Measurements from ENCODE around the gene KCTD11. TPM values are rescaled to one million over a fixed set of nuclear protein-coding genes. Genes with fewer than 3 reads are reported as not detected.

KCTD11 gene
- total and polyA plus RNA-seq, 2 of the 13 experiments (the other 11 are each of a cell fraction or from before 2014, with no cell fraction given), result 1.6 to 2.6 TPM

GRCh38 chr17:7329374-7329996 lies 22.5 kb upstream of the KCTD11 start (continued):
- no peak for TF ChIP-seq ZBTB4 (CRISPR knock-in tag; IDR thresholded peaks at IDR 0.05; ENCODE audit: borderline replicate concordance)
- no peak for TF ChIP-seq ZNF768 (CRISPR knock-in tag; IDR thresholded peaks at IDR 0.05)
- peak; percentile 93 for TF ChIP-seq SPEN (CRISPR knock-in tag; IDR thresholded peaks at IDR 0.05; ENCODE audit: low read depth)
- TF ChIP-seq WIZ (CRISPR knock-in tag; IDR thresholded peaks at IDR 0.05), result 0 out of 2 replicates have a peak, but pooled peaks have one; percentile 23
- TF ChIP-seq ZNF136 (CRISPR knock-in tag; IDR thresholded peaks at IDR 0.05; ENCODE audit: low read depth), result no peak
- TF ChIP-seq RBM22 (optimal IDR thresholded peaks at IDR 0.05; ENCODE audit: low read length), result no peak
- TF ChIP-seq PRDM10 (CRISPR knock-in tag; IDR thresholded peaks at IDR 0.05; ENCODE audit: low read depth), result peak; percentile 73; the same call in 1 of the 2 replicates
- TF ChIP-seq ZNF670 (CRISPR knock-in tag; IDR thresholded peaks at IDR 0.05; ENCODE audit: borderline replicate concordance), result no peak
- no peak for TF ChIP-seq TGIF2 (CRISPR knock-in tag; IDR thresholded peaks at IDR 0.05)
- TF ChIP-seq HNRNPL (IDR thresholded peaks at IDR 0.05; ENCODE audit: low read depth, low read length), result no peak
- peak; percentile 84; the same call in 1 of the 2 replicates for TF ChIP-seq ZNF788 (CRISPR knock-in tag; IDR thresholded peaks at IDR 0.05; ENCODE audit: borderline replicate concordance)
- TF ChIP-seq MXD3 (CRISPR knock-in tag; IDR thresholded peaks at IDR 0.05), result no peak; the same call in none of the 2 replicates
- TF ChIP-seq FOXP1 (IDR thresholded peaks at IDR 0.05), result no peak
- no peak for TF ChIP-seq FOXP1 (CRISPR knock-in tag; IDR thresholded peaks at IDR 0.05)
- TF ChIP-seq KLF15 (CRISPR knock-in tag; IDR thresholded peaks at IDR 0.05; ENCODE audit: borderline replicate concordance), result no peak
- no peak for TF ChIP-seq CBX1 (IDR thresholded peaks at IDR 0.05; ENCODE audit: low read depth)
- no peak; the same call in 1 of the 2 replicates for TF ChIP-seq ETV5 (CRISPR knock-in tag; IDR thresholded peaks at IDR 0.05; ENCODE audit: borderline replicate concordance)
- TF ChIP-seq FOXA1 (IDR thresholded peaks at IDR 0.05), result no peak
- TF ChIP-seq FOXA1 (CRISPR knock-in tag; IDR thresholded peaks at IDR 0.05), result no peak; the same call in 1 of the 2 replicates
- TF ChIP-seq AHR (CRISPR knock-in tag; IDR thresholded peaks at IDR 0.05), result no peak
- peak; percentile 5 for TF ChIP-seq MED8 (CRISPR knock-in tag; IDR thresholded peaks at IDR 0.05; ENCODE audit: insufficient replicate concordance)
- 0 out of 2 replicates have a peak, but pooled peaks have one; percentile 63 for TF ChIP-seq ZNF784 (CRISPR knock-in tag; IDR thresholded peaks at IDR 0.05; ENCODE audit: borderline replicate concordance)
- no peak for TF ChIP-seq NAIF1 (CRISPR knock-in tag; IDR thresholded peaks at IDR 0.05; ENCODE audit: borderline replicate concordance)
